Measurements from ENCODE around the gene NOL9.

- TF ChIP-seq CTCF (IDR thresholded peaks at IDR 0.05; ENCODE audit: extremely low read depth in 1 of 2, insufficient read depth in 1 of 2, low read depth in 1 of 2, low read length in 2 of 2): no peak
- TF ChIP-seq POLR2A (IDR thresholded peaks at IDR 0.05; ENCODE audit: low read depth, low read length): no peak
- TF ChIP-seq MAX (IDR thresholded peaks at IDR 0.05; ENCODE audit: insufficient read depth, insufficient read length): no peak
- peak; percentile 20 for TF ChIP-seq POLR2AphosphoS5 (IDR thresholded peaks at IDR 0.05; ENCODE audit: insufficient read depth, low read depth, low read length)
- no peak for TF ChIP-seq JUN (IDR thresholded peaks at IDR 0.05; ENCODE audit: borderline replicate concordance, insufficient read depth, insufficient read length, low read depth)
- no peak for TF ChIP-seq GATA2 (IDR thresholded peaks at IDR 0.05; ENCODE audit: insufficient read depth, insufficient read length, low read depth, low read length)
- TF ChIP-seq MYC (IDR thresholded peaks at IDR 0.05; ENCODE audit: low read depth, low read length): no peak
These were observed 35.7 kb upstream of the NOL9 start for GRCh38 chr1:6590046-6590445.

All from endothelial cell of umbilical vein (primary cell).